BLaER1 (cell line): ENCODE measurements around the gene SPINDOC.

ENCODE experiments used
- H3K27ac ChIP-seq: shearing (Covaris generic); formaldehyde crosslinking; 2 replicates; pipeline ENCODE4 v1.8.1; 2022
- H3K27me3 ChIP-seq: shearing (Covaris generic); formaldehyde crosslinking; 2 replicates; pipeline ENCODE4 v1.8.1; 2022
- H3K36me3 ChIP-seq: shearing (Covaris generic); formaldehyde crosslinking; 2 replicates; pipeline ENCODE4 v1.8.1; 2022
- H3K4me1 ChIP-seq: shearing (Covaris generic); formaldehyde crosslinking; 2 replicates; pipeline ENCODE4 v1.8.1; 2022
- H3K4me2 ChIP-seq: shearing (Covaris generic); formaldehyde crosslinking; 2 replicates; pipeline ENCODE4 v1.8.1; 2022
- H3K4me3 ChIP-seq: shearing (Covaris generic); formaldehyde crosslinking; 2 replicates; pipeline ENCODE4 v1.8.1; 2022
- H3K9ac ChIP-seq: shearing (Covaris generic); formaldehyde crosslinking; 2 replicates; pipeline ENCODE4 v1.8.1; 2022
- H3K9me3 ChIP-seq: shearing (Covaris generic); formaldehyde crosslinking; 2 replicates; pipeline ENCODE4 v1.8.1; 2022
- H4K20me1 ChIP-seq: shearing (Covaris generic); formaldehyde crosslinking; 2 replicates; pipeline ENCODE4 v1.8.1; 2022
- Cebpa-rat ChIP-seq: shearing (Covaris generic); IDR thresholded peaks from 2 replicates; pipeline ENCODE4 v1.8.1; 2022

Gene SPINDOC

DNA sequence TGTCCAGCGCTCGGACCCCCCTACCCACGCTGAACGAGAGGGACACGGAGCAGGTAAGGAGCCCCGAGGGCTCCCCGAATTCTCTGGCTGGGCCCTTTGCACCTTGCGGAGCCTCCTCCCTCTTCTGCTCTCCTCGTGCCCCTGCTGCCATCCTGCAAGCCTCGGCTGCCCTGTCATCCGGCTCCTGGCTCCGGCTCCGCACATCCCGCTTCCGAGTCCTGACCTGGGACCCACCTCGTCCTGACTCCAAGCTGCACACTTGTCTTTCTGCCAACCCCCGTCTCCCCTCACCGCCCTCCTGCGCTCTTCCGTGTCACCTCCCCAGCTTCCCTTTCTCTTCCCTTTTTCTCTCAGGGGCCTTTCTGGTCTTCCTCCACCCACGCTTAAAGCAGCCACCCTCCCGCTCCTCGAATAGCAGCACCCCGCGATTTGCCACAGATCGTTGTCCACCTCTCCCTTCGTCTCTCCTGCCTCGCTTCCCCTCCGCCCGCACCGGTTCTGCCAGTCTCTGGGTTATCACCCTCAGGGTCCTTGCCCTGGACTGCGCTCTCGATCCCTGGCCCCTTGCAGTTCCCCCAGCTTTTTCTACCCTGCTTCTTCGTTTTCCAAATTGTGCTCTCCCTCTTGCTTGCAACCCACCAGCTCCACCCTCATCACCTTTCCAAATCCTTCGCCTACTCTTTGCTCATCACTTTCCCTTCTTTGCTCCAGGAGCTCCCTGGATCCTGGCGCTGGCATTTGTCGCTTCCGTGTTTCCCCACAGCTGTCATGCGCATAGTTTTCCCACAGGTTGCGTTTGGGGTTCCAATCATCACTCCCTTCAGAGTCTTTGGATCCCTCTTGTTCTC lies 26.5 kb downstream of the SPINDOC start:
- H3K27me3 ChIP-seq: no peaks in the 10 kb centered on the region
- H3K4me3 ChIP-seq: peak overlapping the region; percentile 97
- H4K20me1 ChIP-seq: peaks cover 57% of the 10 kb centered on the region
- TF ChIP-seq Cebpa-rat: no peak
- H3K9me3 ChIP-seq: no peaks in the 10 kb centered on the region
- H3K4me1 ChIP-seq: peaks cover 68% of the 10 kb centered on the region
- H3K36me3 ChIP-seq: peaks cover 23% of the 10 kb centered on the region
- H3K4me2 ChIP-seq: peak overlapping the region; percentile 93
- peak overlapping the region; percentile 97 for H3K9ac ChIP-seq
- peak overlapping the region; percentile 95 for H3K27ac ChIP-seq

DNA sequence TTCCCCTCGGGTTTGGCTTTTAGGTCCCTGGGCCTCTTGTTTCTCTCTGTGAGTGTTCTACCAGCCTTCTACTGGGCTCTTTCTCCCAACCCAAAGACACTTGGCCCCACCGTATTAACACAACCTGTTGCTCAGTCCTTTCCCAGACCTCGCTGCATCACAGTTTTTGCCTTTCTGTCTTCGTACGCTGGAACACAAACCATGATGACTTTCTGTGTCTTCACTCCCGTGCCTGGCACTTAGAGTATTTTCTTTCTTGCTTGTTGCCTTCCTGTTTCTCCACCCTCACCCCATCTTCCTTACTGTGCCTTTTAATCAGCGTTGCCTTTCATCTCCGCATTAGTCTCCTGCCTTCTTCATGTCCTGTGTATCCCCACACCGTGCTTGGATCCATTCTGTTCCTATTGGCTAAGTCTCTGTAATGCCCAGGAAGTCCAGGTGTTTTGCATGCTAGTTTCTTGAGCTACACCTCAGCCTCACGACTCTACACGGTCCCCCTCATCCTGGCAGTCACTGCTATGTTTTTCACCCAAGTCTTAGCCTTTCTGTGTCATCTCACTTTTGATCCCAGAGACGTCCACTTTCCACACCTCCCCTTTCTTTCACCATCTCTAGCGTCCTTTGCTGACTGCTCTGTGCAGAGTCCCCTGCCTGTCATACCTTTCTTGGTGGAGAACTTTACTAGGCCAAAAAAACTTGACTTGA lies 27.3 kb downstream of the SPINDOC start:
- peak overlapping the region; percentile 93 for H3K4me2 ChIP-seq
- H3K9me3 ChIP-seq: no peaks in the 10 kb centered on the region
- peak overlapping the region; percentile 97 for H3K4me3 ChIP-seq
- H3K36me3 ChIP-seq: peaks cover 30% of the 10 kb centered on the region
- no peak for TF ChIP-seq Cebpa-rat
- no peaks in the 10 kb centered on the region for H3K27me3 ChIP-seq
- H3K9ac ChIP-seq: peak overlapping the region; percentile 97
- H3K27ac ChIP-seq: peak overlapping the region; percentile 95
- peaks cover 68% of the 10 kb centered on the region for H3K4me1 ChIP-seq
- peaks cover 64% of the 10 kb centered on the region for H4K20me1 ChIP-seq

DNA sequence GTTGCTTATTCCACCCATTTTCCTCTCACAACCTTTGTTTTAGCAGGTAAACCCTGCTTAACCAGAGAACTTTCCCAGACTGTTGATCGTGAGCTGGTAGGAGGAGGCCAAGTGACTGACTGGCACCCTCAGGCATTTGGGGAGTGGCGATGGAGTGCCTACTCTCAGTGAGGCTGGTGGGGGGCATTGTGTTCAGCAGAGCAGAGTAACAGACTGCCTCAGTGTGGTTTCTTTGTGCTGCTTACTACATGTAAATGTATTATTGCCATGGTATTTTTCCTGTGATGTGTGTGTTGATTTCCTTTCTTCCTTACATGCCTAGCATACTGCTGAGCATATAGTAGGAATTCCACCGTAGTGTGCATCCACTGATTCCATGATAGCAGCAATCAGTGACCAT lies 28.3 kb downstream of the SPINDOC start:
- Histone ChIP-seq H3K4me1 (peaks cover 68% of the 10 kb centered on the region), H3K9ac (peak overlapping the region; percentile 97), H3K4me2 (peak overlapping the region; percentile 93), H3K36me3 (peaks cover 40% of the 10 kb centered on the region), H3K4me3 (peak overlapping the region; percentile 97), H4K20me1 (peaks cover 75% of the 10 kb centered on the region), H3K27ac (peak overlapping the region; percentile 95; the same call in 1 of the 2 replicates), H3K9me3 (no peaks in the 10 kb centered on the region), H3K27me3 (no peaks in the 10 kb centered on the region)
- no peak for TF ChIP-seq Cebpa-rat

DNA sequence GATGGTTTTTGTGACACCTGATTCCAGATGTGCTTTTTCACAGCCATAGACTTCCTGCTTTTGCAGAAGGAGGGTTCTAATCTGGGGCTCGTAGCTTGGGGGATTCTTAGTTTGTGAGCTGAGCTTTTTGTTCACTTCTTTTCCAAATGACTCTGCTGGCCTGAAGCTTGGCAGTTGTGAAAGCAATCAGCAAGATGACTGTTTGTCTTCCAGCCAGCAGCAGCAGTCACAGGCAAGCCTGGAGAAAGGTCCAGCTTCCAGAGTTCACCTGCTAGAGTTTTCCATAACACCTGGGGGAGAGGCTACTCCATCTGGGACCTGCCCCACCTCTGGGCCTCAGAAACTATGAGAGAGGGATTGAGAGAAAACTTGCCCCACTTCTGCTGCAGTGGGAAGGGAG lies 29.8 kb downstream of the SPINDOC start:
- peak overlapping the region; percentile 49; the same call in 1 of the 2 replicates for H3K9ac ChIP-seq
- peaks cover 90% of the 10 kb centered on the region for H4K20me1 ChIP-seq
- peak overlapping the region; percentile 93 for H3K4me2 ChIP-seq
- 0 out of 2 replicates have a peak overlapping the region, but pooled peaks have one; percentile 3 for H3K27ac ChIP-seq
- H3K36me3 ChIP-seq: peaks cover 54% of the 10 kb centered on the region
- H3K4me3 ChIP-seq: no peak overlapping the region
- no peaks in the 10 kb centered on the region for H3K9me3 ChIP-seq
- peaks cover 71% of the 10 kb centered on the region for H3K4me1 ChIP-seq
- no peaks in the 10 kb centered on the region for H3K27me3 ChIP-seq
- TF ChIP-seq Cebpa-rat: no peak

DNA sequence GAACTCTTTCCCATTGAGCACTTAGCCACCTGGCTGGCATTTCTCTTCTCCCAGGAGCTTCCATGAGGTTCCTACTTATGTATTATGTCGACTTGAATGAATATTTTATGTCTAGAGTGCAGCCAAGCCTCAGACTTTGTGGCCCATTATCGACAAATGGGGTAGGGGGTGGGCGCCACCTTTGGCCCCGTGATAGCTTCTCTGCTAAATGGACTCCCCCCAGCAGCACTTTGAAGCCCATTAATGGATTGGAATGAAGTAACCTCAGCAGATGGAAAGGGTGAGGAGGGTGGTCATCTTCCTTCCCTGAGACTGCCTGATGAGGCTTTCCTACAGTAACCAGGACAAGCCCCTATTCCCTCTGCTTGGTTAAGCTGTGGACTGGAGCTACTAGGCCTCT lies 31.6 kb downstream of the SPINDOC start:
- Histone ChIP-seq H3K27me3 (no peaks in the 10 kb centered on the region), H4K20me1 (peaks cover 100% of the 10 kb centered on the region), H3K9me3 (no peaks in the 10 kb centered on the region), H3K9ac (no peak overlapping the region), H3K4me2 (peak overlapping the region; percentile 93), H3K36me3 (peaks cover 68% of the 10 kb centered on the region), H3K27ac (peak overlapping the region; percentile 41; the same call in 1 of the 2 replicates), H3K4me1 (peaks cover 70% of the 10 kb centered on the region), H3K4me3 (no peak overlapping the region)
- no peak for TF ChIP-seq Cebpa-rat

DNA sequence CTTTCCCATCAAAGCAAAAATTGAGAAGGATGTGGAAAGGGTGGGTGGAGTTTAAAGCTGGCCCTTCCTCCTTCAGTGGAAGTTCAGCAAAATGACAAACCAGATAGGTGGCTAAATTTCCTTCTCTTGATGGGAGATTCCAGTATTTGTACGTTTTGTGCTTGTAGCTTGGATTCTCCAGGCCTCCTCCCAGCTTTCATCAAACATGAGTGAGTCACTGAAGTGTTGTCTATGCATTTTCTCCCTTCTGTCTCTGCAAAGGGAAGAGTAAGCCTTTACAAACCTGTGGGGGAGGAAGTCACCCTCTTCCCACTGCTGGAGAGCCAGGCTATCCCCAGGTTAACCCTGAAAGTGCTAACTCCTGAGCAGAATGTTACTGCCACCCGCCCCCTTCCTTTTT lies 32.0 kb downstream of the SPINDOC start:
- peaks cover 100% of the 10 kb centered on the region for H4K20me1 ChIP-seq
- no peak for TF ChIP-seq Cebpa-rat
- H3K4me1 ChIP-seq: peaks cover 68% of the 10 kb centered on the region
- no peak overlapping the region for H3K4me3 ChIP-seq
- H3K36me3 ChIP-seq: peaks cover 70% of the 10 kb centered on the region
- H3K27me3 ChIP-seq: no peaks in the 10 kb centered on the region
- H3K27ac ChIP-seq: peak overlapping the region; percentile 41; the same call in 1 of the 2 replicates
- H3K9me3 ChIP-seq: no peaks in the 10 kb centered on the region
- H3K9ac ChIP-seq: no peak overlapping the region
- peak overlapping the region; percentile 93; the same call in 1 of the 2 replicates for H3K4me2 ChIP-seq

DNA sequence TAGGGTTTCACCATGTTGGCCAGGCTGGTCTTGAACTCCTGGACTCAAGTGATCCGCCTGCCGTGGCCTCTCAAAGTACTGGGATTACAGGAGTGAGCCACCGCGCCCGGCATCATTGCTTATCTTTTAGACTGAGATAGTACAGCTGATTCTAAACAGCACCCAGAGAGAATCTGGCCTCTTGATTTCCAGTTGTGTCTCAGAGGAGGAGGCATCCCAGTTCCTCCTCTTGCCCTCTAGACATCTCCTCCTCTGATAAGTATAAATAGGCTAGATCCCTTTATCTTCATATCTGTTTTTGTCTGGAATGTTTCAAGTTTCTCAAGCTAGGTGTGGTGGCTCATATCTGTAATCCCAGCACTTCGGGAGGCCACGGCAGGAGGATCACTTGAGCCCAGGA lies 32.7 kb downstream of the SPINDOC start:
- no peak overlapping the region for H3K9ac ChIP-seq
- H3K27ac ChIP-seq: no peak overlapping the region
- no peaks in the 10 kb centered on the region for H3K9me3 ChIP-seq
- peaks cover 68% of the 10 kb centered on the region for H3K4me1 ChIP-seq
- H3K4me2 ChIP-seq: no peak overlapping the region
- no peak for TF ChIP-seq Cebpa-rat
- H3K36me3 ChIP-seq: peaks cover 73% of the 10 kb centered on the region
- H3K4me3 ChIP-seq: no peak overlapping the region
- H4K20me1 ChIP-seq: peaks cover 100% of the 10 kb centered on the region
- no peaks in the 10 kb centered on the region for H3K27me3 ChIP-seq

DNA sequence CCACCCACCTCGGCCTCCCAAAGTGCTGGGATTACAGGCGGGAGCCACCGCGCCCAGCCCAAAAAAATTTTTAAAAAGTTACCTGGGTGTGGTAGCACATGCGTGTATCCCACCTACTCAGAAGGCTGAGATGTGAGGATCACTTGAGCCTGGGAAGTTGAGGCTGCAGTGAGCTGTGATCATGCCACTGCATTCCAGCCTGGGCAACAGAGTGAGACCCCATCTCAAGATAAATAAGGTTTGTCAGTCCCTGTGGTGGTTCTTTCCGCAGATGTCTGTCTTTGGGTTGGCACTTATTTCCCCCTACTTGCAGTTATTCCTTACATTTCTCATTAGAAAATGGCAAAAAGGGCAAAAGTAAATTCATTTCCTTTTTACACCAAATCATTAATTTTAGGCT lies 33.6 kb downstream of the SPINDOC start:
- Histone ChIP-seq H3K9me3 (no peaks in the 10 kb centered on the region), H3K36me3 (peaks cover 71% of the 10 kb centered on the region), H3K27me3 (no peaks in the 10 kb centered on the region), H3K9ac (no peak overlapping the region; the same call in 1 of the 2 replicates), H3K4me3 (no peak overlapping the region), H4K20me1 (peaks cover 100% of the 10 kb centered on the region), H3K4me1 (peaks cover 68% of the 10 kb centered on the region), H3K27ac (no peak overlapping the region), H3K4me2 (no peak overlapping the region)
- TF ChIP-seq Cebpa-rat: no peak

DNA sequence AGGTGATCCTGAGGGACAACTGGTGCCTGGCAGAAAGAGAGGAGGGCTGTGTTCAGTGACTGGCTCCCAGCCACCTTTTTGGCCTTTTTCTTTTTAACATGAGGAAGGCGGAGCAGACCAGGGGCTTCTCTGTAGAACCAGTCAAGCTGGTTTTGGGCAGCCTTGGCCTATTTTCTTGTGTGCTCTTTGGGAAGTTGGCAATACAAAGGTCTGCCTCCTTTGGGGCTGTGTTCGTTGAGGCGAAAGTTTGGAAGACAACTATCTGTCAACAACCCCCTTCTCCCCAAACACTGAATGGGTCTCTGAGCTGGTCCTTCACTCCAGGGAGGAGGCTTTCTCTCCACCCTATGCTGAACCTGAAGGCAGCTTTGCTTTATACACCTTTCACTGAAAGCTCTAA lies 34.1 kb downstream of the SPINDOC start:
- peak overlapping the region; percentile 40; the same call in 1 of the 2 replicates for H3K27ac ChIP-seq
- H3K36me3 ChIP-seq: peaks cover 66% of the 10 kb centered on the region
- no peaks in the 10 kb centered on the region for H3K9me3 ChIP-seq
- TF ChIP-seq Cebpa-rat: no peak
- no peaks in the 10 kb centered on the region for H3K27me3 ChIP-seq
- no peak overlapping the region for H3K4me3 ChIP-seq
- peaks cover 65% of the 10 kb centered on the region for H3K4me1 ChIP-seq
- no peak overlapping the region for H3K4me2 ChIP-seq
- H3K9ac ChIP-seq: peak overlapping the region; percentile 46; the same call in 1 of the 2 replicates
- peaks cover 100% of the 10 kb centered on the region for H4K20me1 ChIP-seq

DNA sequence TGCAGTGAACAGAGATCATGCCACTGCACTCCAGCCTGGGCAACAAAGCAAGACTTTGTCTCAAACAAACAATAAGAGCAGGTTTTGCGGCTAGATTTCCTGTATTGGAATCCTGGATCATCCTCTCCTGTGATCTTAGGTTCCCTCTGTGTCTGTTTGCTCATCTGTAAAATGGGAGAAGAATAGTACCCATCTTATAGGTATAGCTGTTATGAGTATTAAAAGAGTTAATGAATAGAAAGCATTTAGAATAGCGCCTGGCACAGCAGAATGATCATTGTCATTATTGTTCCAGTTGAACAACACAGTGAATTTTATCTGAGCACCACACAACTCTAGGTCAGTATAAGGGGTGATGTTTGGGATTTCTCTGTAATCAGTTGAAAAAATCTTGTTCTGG lies 36.4 kb downstream of the SPINDOC start:
- Histone ChIP-seq H3K27ac (no peak overlapping the region), H3K9ac (no peak overlapping the region), H3K4me2 (no peak overlapping the region), H3K4me3 (no peak overlapping the region), H3K27me3 (no peaks in the 10 kb centered on the region), H3K9me3 (no peaks in the 10 kb centered on the region), H3K36me3 (peaks cover 66% of the 10 kb centered on the region), H4K20me1 (peaks cover 100% of the 10 kb centered on the region), H3K4me1 (peaks cover 42% of the 10 kb centered on the region)
- no peak for TF ChIP-seq Cebpa-rat
